ENCODE data around the gene POU6F2. TPM values are rescaled to one million over a fixed set of nuclear protein-coding genes. Genes with fewer than 3 reads are reported as not detected.
A peak's percentile ranks its signal among the peaks of the same experiment; 100 is the strongest.

Gene POU6F2, protein sequence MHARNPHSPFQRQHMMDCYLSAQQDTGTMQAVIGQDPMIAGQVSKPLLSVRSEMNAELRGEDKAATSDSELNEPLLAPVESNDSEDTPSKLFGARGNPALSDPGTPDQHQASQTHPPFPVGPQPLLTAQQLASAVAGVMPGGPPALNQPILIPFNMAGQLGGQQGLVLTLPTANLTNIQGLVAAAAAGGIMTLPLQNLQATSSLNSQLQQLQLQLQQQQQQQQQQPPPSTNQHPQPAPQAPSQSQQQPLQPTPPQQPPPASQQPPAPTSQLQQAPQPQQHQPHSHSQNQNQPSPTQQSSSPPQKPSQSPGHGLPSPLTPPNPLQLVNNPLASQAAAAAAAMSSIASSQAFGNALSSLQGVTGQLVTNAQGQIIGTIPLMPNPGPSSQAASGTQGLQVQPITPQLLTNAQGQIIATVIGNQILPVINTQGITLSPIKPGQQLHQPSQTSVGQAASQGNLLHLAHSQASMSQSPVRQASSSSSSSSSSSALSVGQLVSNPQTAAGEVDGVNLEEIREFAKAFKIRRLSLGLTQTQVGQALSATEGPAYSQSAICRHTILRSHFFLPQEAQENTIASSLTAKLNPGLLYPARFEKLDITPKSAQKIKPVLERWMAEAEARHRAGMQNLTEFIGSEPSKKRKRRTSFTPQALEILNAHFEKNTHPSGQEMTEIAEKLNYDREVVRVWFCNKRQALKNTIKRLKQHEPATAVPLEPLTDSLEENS
- total RNA-seq = not detected
- total RNA-seq (2013) = not detected
- total RNA-seq = 0 to 0.09 (median 0) reads per million in 29 experiments

DNA sequence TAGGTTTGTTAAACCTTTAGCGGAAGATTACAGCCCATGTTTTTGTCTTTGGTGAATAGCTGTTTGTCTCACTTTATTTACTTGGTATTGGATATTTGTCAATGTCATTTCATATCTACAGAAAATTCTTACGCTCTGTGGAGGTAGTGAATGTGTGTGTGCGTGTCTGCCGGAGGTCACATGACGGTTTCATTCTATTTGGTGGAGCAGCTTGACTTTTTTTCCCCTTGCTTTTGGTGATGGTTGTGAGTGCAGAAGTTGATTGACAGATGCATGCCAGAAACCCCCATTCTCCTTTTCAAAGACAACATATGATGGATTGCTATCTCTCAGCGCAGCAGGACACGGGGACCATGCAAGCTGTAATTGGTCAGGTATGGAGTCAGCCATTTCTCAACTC is at the start of gene POU6F2:
Gene POU6F2, plus strand, starts transcription at position 225 of the 400 bp plus-strand sequence. Its CDS starts 45 bp downstream, at position 270.
- no peaks in the 10 kb centered on the region for H3K9me3 ChIP-seq
- WGBS (ENCODE audit: insufficient coverage) = 95% methylated on average over 4 of the region's 7 CpGs
- Mint-ChIP-seq H3K36me3 (no peaks in the 10 kb centered on the region), H3K27ac (no peak within 1 kb of the TSS), H3K4me1 (no peaks in the 10 kb centered on the region), H3K27me3 (peaks cover 44 to 48% of the 10 kb centered on the region in 2 donors), H3K4me3 (no peak within 1 kb of the TSS), H3K9me3 (no peaks in the 10 kb centered on the region)
- no peak for DNase-seq
- H3K4me1 ChIP-seq (ENCODE audit: control insufficient read depth in 1 of 2, extremely low read depth in 1 of 2, insufficient read depth in 2 of 2, low read length in 2 of 2) = no peaks in the 10 kb centered on the region
- H3K27me3 ChIP-seq (replicated peaks in 1 of 2; ENCODE audit: control insufficient read depth in 2 of 2, extremely low read depth in 1 of 2, insufficient read depth in 2 of 2, low read length in 1 of 2) = peaks cover 6 to 15% of the 10 kb centered on the region in 2 experiments
- ATAC-seq (replicated peaks in 1 of 4) = no peak
- H3K4me3 ChIP-seq (ENCODE audit: control insufficient read depth in 1 of 2, extremely low read depth in 1 of 2, low read length in 1 of 2) = no peak within 1 kb of the TSS
- CTCF ChIA-PET = no interaction called here
- no peaks in the 10 kb centered on the region for H3K36me3 ChIP-seq (ENCODE audit: control insufficient read depth in 2 of 2, extremely low read depth in 1 of 2, insufficient read depth in 1 of 2, low read length in 1 of 2)
- POLR2A ChIA-PET = no interaction called here
- H3K27ac ChIP-seq (ENCODE audit: low read length) = no peak within 1 kb of the TSS

DNA sequence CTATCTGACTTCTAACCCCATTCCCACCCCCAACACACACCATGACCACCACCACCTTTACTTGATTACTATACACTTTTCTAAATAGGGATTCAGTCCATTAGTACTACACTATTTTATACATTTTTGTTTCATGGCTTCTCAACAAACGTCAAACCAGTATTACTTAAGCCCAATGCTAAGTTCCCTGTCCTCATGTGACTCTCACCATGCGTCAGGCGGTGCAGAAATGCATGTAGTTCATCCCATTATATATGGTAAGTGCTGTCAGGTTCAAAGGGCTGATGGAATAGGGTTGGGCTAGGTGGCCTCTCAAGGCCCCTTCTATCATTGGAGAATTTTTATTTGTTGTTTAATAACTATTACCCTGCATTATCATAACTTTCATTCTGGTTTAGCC is 49.2 kb upstream of the POU6F2 start:
- Mint-ChIP-seq H3K36me3 (no peaks in the 10 kb centered on the region), H3K4me1 (no peaks in the 10 kb centered on the region), H3K27me3 (peaks cover 3 to 7% of the 10 kb centered on the region in 2 donors), H3K9me3 (no peaks in the 10 kb centered on the region), H3K27ac (no peak overlapping the region), H3K4me3 (no peak overlapping the region)
- no peaks in the 10 kb centered on the region for H3K27me3 ChIP-seq (replicated peaks in 1 of 2; ENCODE audit: control insufficient read depth in 2 of 2, extremely low read depth in 1 of 2, insufficient read depth in 2 of 2, low read length in 1 of 2)
- ATAC-seq (replicated peaks in 1 of 4) (no peak), DNase-seq (no peak)
- WGBS (ENCODE audit: insufficient coverage) = no CpG with 5 or more reads among the region's 3 CpGs
- no peaks in the 10 kb centered on the region for H3K4me1 ChIP-seq (ENCODE audit: control insufficient read depth in 1 of 2, extremely low read depth in 1 of 2, insufficient read depth in 2 of 2, low read length in 2 of 2)
- H3K27ac ChIP-seq (ENCODE audit: low read length) = no peak overlapping the region
- POLR2A ChIA-PET = no interaction called here
- no peaks in the 10 kb centered on the region for H3K9me3 ChIP-seq
- CTCF ChIA-PET = no interaction called here
- no peaks in the 10 kb centered on the region for H3K36me3 ChIP-seq (ENCODE audit: control insufficient read depth in 2 of 2, extremely low read depth in 1 of 2, insufficient read depth in 1 of 2, low read length in 1 of 2)
- H3K4me3 ChIP-seq (ENCODE audit: control insufficient read depth in 1 of 2, extremely low read depth in 1 of 2, low read length in 1 of 2) = no peak overlapping the region

DNA sequence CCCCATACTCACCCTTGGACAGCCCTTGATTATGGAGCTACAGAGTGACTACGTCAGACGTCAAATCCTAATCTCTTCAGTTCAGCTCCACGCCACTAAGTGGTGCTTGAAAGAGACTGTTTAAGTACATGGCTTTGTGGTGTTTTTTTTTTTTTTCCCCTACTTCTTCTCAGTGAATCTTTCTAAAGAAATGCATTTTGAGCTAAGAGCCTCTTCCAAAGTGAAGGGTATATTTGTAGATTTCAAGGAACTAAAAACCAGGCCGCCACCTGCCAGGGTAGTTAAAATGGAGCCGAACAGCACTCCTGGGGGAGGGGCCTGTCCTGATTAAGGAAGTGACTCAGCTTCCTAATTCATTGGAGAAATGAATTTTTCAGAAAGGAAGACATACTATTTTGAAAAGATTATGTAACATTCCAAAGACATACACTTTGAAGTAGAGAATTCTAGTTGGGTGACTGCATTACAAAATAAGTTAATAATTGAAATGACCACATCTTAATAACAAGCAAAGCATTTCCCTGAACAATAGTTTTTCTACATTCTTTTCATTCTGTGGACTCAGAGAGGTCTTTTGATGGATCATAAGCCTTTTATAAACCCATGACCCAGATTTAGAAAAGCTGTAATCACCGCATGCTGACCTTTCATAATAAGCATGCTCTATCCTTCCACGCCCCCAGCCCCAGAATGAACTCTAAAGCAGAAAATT is 48.1 kb upstream of the POU6F2 start:
- H3K27ac Mint-ChIP-seq = no peak overlapping the region

DNA sequence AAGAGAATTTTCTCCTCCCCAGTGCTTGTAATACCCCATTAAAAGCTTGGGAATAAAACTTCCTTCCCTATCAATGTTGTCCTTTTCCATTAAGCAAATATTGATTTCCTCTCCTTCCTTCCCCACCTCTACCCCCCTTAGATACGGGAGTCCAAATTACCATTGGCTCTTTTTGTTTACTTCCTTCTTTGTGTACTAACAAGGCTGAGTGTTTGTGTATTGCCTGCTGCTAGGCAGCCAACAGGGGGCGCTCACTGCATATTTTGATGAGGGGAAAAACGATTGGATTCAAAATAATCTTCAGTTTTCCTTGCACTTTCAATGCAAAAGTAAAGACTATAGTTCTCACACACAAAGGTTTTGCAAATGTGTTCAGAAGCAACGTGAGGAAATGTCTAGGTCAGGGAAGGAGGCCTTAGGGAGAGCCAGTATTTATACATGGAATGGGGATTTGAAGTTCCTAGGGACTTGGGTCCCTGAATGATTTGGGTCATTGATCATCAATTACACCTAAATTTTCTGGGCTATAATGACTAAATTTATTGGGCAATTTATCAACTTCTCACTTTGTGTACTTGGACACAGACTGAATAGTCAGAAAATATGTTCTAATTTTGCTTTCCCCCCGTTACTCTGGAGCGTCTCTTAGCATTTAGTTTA is 45.1 kb upstream of the POU6F2 start:
- no CpG with 5 or more reads among the region's 6 CpGs for WGBS (ENCODE audit: insufficient coverage)
- ATAC-seq (replicated peaks in 1 of 4) = no peak
- DNase-seq = peak in 22 of 35 experiments; percentile 5 to 51 (median 16)

More for the DNA sequence above, 48.1 kb upstream of the POU6F2 start:
- Histone ChIP-seq H3K4me1 (ENCODE audit: control insufficient read depth in 1 of 2, extremely low read depth in 1 of 2, insufficient read depth in 2 of 2, low read length in 2 of 2) (no peaks in the 10 kb centered on the region), H3K9me3 (no peaks in the 10 kb centered on the region), H3K36me3 (ENCODE audit: control insufficient read depth in 2 of 2, extremely low read depth in 1 of 2, insufficient read depth in 1 of 2, low read length in 1 of 2) (no peaks in the 10 kb centered on the region), H3K27ac (ENCODE audit: low read length) (no peak overlapping the region), H3K4me3 (ENCODE audit: control insufficient read depth in 1 of 2, extremely low read depth in 1 of 2, low read length in 1 of 2) (no peak overlapping the region), H3K27me3 (replicated peaks in 1 of 2; ENCODE audit: control insufficient read depth in 2 of 2, extremely low read depth in 1 of 2, insufficient read depth in 2 of 2, low read length in 1 of 2) (no peaks in the 10 kb centered on the region)
- Mint-ChIP-seq H3K36me3 (no peaks in the 10 kb centered on the region), H3K4me1 (no peaks in the 10 kb centered on the region), H3K9me3 (no peaks in the 10 kb centered on the region), H3K27me3 (peaks cover 3 to 7% of the 10 kb centered on the region in 2 donors), H3K4me3 (no peak overlapping the region)
- WGBS (ENCODE audit: insufficient coverage) = 94% methylated on average over 2 of the region's 7 CpGs
- ChIA-PET POLR2A (no interaction called here), CTCF (no interaction called here)
- ATAC-seq (replicated peaks in 1 of 4) (no peak), DNase-seq (no peak)

DNA sequence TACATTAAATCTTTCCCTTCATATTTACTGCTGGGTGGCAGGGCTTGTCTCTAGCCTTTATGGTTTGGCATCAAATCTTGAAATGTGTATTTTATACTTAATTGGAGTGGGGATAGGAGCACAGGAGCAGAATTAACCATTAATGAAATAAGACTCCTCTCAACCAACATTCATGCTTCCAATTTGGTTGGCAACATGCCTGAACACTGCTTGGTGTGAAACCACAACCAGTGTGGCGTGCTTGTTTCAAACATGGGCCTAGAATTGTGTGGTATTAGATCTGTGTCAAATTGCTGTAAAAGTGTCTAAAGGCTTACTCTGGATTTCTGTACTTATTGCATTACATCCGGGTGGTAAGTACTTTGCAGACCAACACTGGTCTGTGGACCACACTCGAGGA is 43.7 kb upstream of the POU6F2 start:
- 82% methylated on average over 3 of the region's 3 CpGs for WGBS (ENCODE audit: insufficient coverage)
- Mint-ChIP-seq H3K4me3 (no peak overlapping the region), H3K4me1 (no peaks in the 10 kb centered on the region), H3K27ac (no peak overlapping the region), H3K36me3 (no peaks in the 10 kb centered on the region), H3K27me3 (peaks cover 2 to 8% of the 10 kb centered on the region in 2 donors), H3K9me3 (no peaks in the 10 kb centered on the region)
- ATAC-seq (replicated peaks in 1 of 4) = peak in 1 of 4 experiments; percentile 7
- Histone ChIP-seq H3K4me1 (ENCODE audit: control insufficient read depth in 1 of 2, extremely low read depth in 1 of 2, insufficient read depth in 2 of 2, low read length in 2 of 2) (no peaks in the 10 kb centered on the region), H3K4me3 (ENCODE audit: control insufficient read depth in 1 of 2, extremely low read depth in 1 of 2, low read length in 1 of 2) (no peak overlapping the region), H3K9me3 (no peaks in the 10 kb centered on the region), H3K27ac (ENCODE audit: low read length) (no peak overlapping the region), H3K27me3 (replicated peaks in 1 of 2; ENCODE audit: control insufficient read depth in 2 of 2, extremely low read depth in 1 of 2, insufficient read depth in 2 of 2, low read length in 1 of 2) (peaks cover 0 to 2% of the 10 kb centered on the region in 2 experiments), H3K36me3 (ENCODE audit: control insufficient read depth in 2 of 2, extremely low read depth in 1 of 2, insufficient read depth in 1 of 2, low read length in 1 of 2) (no peaks in the 10 kb centered on the region)
- no peak for DNase-seq
- ChIA-PET CTCF (no interaction called here), POLR2A (no interaction called here)

More for the DNA sequence above, 45.1 kb upstream of the POU6F2 start:
- Mint-ChIP-seq H3K27ac (no peak overlapping the region), H3K27me3 (peaks cover 5 to 10% of the 10 kb centered on the region in 2 donors), H3K9me3 (no peaks in the 10 kb centered on the region), H3K4me3 (no peak overlapping the region), H3K36me3 (no peaks in the 10 kb centered on the region), H3K4me1 (no peaks in the 10 kb centered on the region)
- Histone ChIP-seq H3K9me3 (no peaks in the 10 kb centered on the region), H3K27ac (ENCODE audit: low read length) (no peak overlapping the region), H3K4me1 (ENCODE audit: control insufficient read depth in 1 of 2, extremely low read depth in 1 of 2, insufficient read depth in 2 of 2, low read length in 2 of 2) (no peaks in the 10 kb centered on the region), H3K36me3 (ENCODE audit: control insufficient read depth in 2 of 2, extremely low read depth in 1 of 2, insufficient read depth in 1 of 2, low read length in 1 of 2) (no peaks in the 10 kb centered on the region), H3K27me3 (replicated peaks in 1 of 2; ENCODE audit: control insufficient read depth in 2 of 2, extremely low read depth in 1 of 2, insufficient read depth in 2 of 2, low read length in 1 of 2) (no peaks in the 10 kb centered on the region), H3K4me3 (ENCODE audit: control insufficient read depth in 1 of 2, extremely low read depth in 1 of 2, low read length in 1 of 2) (no peak overlapping the region)
- POLR2A ChIA-PET = interaction anchor here (0.6 kb wide), 2 partner anchors 8 to 118 kb away, joined by 3 read pairs; no protein-coding TSS in a partner anchor
- CTCF ChIA-PET = interaction anchor here (0.6 to 0.7 kb wide), 3 partner anchors 195 to 568 kb away, joined by 3 read pairs; no protein-coding TSS in a partner anchor

DNA sequence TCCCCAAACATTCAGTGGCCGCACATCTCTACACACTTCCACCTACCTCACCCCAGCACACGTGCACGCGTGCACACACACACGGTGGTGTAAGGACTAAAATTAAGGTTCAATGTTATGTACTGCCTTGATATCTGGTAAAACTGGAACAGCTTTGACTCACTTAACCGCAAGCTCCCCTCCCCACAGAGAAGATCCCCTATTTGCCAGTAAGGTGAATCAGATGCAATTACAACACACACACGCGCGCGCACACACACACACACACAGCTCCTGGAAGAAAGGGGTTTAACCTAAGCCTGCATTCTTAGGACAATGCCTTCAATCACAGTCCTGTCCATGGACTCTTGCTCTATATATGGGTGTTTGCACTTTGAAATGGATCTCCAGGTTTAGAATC is 43.2 kb upstream of the POU6F2 start:
- CTCF ChIA-PET = no interaction called here
- no peaks in the 10 kb centered on the region for H3K4me1 Mint-ChIP-seq
- H3K27ac Mint-ChIP-seq = no peak overlapping the region
- H3K4me3 Mint-ChIP-seq = no peak overlapping the region
- ATAC-seq (replicated peaks in 1 of 4) = no peak
- Histone ChIP-seq H3K27ac (ENCODE audit: low read length) (no peak overlapping the region), H3K4me3 (ENCODE audit: control insufficient read depth in 1 of 2, extremely low read depth in 1 of 2, low read length in 1 of 2) (no peak overlapping the region), H3K4me1 (ENCODE audit: control insufficient read depth in 1 of 2, extremely low read depth in 1 of 2, insufficient read depth in 2 of 2, low read length in 2 of 2) (no peaks in the 10 kb centered on the region), H3K27me3 (replicated peaks in 1 of 2; ENCODE audit: control insufficient read depth in 2 of 2, extremely low read depth in 1 of 2, insufficient read depth in 2 of 2, low read length in 1 of 2) (peaks cover 0 to 2% of the 10 kb centered on the region in 2 experiments), H3K9me3 (no peaks in the 10 kb centered on the region), H3K36me3 (ENCODE audit: control insufficient read depth in 2 of 2, extremely low read depth in 1 of 2, insufficient read depth in 1 of 2, low read length in 1 of 2) (no peaks in the 10 kb centered on the region)
- no CpG with 5 or more reads among the region's 10 CpGs for WGBS (ENCODE audit: insufficient coverage)
- H3K36me3 Mint-ChIP-seq = no peaks in the 10 kb centered on the region
- POLR2A ChIA-PET = no interaction called here
- DNase-seq = no peak
- no peaks in the 10 kb centered on the region for H3K9me3 Mint-ChIP-seq
- H3K27me3 Mint-ChIP-seq = peaks cover 2 to 11% of the 10 kb centered on the region in 2 donors

Measured in T-cell (primary cell).